H9 (cell line): Measurements from ENCODE around the gene MSMO1. TPM values are rescaled to one million over a fixed set of nuclear protein-coding genes. Genes with fewer than 3 reads are reported as not detected.

ENCODE experiments used
- DNase-seq: peaks from one replicate; pipeline ENCODE4 v3.0.0-alpha.2; 2017
- H2AFZ ChIP-seq: one replicate; pipeline ENCODE4 v1.6.1; 2013; ENCODE audit warnings: mild to moderate bottlenecking, low read length, control low read depth, moderate library complexity
- H2AK5ac ChIP-seq: 2 replicates; pipeline ENCODE4 v1.6.1; 2013; ENCODE audit warnings: low read length, control low read depth, mixed read lengths; ENCODE audit not compliant: insufficient read length
- H2BK120ac ChIP-seq: one replicate; pipeline ENCODE4 v1.6.1; 2013; ENCODE audit warnings: low read depth, mild to moderate bottlenecking, low read length, control low read depth, inconsistent platforms; ENCODE audit not compliant: poor library complexity, severe bottlenecking
- H2BK12ac ChIP-seq: 2 replicates; pipeline ENCODE4 v1.6.1; 2013; ENCODE audit warnings: low read length, control low read depth, mixed read lengths, low read depth; ENCODE audit not compliant: insufficient read length
- H2BK15ac ChIP-seq: 2 replicates; pipeline ENCODE4 v1.6.1; 2013; ENCODE audit warnings: low read depth, low read length, control low read depth
- H2BK20ac ChIP-seq: one replicate; pipeline ENCODE4 v1.6.1; 2013; ENCODE audit warnings: low read depth, mild to moderate bottlenecking, low read length, control low read depth, inconsistent platforms; ENCODE audit not compliant: poor library complexity, severe bottlenecking
- H2BK5ac ChIP-seq: 2 replicates; pipeline ENCODE4 v1.6.1; 2013; ENCODE audit warnings: low read length, control low read depth, mixed read lengths; ENCODE audit not compliant: insufficient read length
- H3K14ac ChIP-seq: 2 replicates; pipeline ENCODE4 v1.6.1; 2013; ENCODE audit warnings: low read length, control low read depth; ENCODE audit not compliant: insufficient read depth
- H3K18ac ChIP-seq: 2 replicates; pipeline ENCODE4 v1.6.1; 2013; ENCODE audit warnings: low read depth, mild to moderate bottlenecking, mixed read lengths, low read length, control low read depth; ENCODE audit not compliant: insufficient read length
- H3K23ac ChIP-seq: 2 replicates; pipeline ENCODE4 v1.6.1; 2013; ENCODE audit warnings: low read length, control low read depth, mixed read lengths, low read depth; ENCODE audit not compliant: insufficient read length
- H3K23me2 ChIP-seq: 2 replicates; pipeline ENCODE4 v1.6.1; 2013; ENCODE audit warnings: low read depth, mild to moderate bottlenecking, mixed read lengths, low read length, control low read depth; ENCODE audit not compliant: insufficient read length, poor library complexity, severe bottlenecking
- H3K27ac ChIP-seq: 2 replicates; pipeline ENCODE4 v1.5.1; 2013; ENCODE audit warnings: low read length, control low read depth, mixed read lengths, low read depth; ENCODE audit not compliant: insufficient read length
- H3K27me3 ChIP-seq: 2 replicates; pipeline ENCODE4 v1.6.1; 2013; ENCODE audit warnings: low read length, control low read depth, inconsistent platforms; ENCODE audit not compliant: insufficient read depth
- H3K4ac ChIP-seq: 2 replicates; pipeline ENCODE4 v1.6.1; 2013; ENCODE audit warnings: low read depth, mild to moderate bottlenecking, control low read depth, inconsistent platforms, low read length, moderate library complexity
- H3K4me1 ChIP-seq: 2 replicates; pipeline ENCODE4 v1.6.1; 2013; ENCODE audit warnings: low read length, control low read depth, inconsistent platforms; ENCODE audit not compliant: insufficient read depth
- H3K4me2 ChIP-seq: 2 replicates; pipeline ENCODE4 v1.6.1; 2013; ENCODE audit warnings: low read length, control low read depth, mixed read lengths; ENCODE audit not compliant: insufficient read length, insufficient read depth
- H3K56ac ChIP-seq: 2 replicates; pipeline ENCODE4 v1.6.1; 2013; ENCODE audit warnings: low read depth, mild to moderate bottlenecking, mixed read lengths, low read length, control low read depth; ENCODE audit not compliant: insufficient read length
- H3K79me1 ChIP-seq: 2 replicates; pipeline ENCODE4 v1.6.1; 2013; ENCODE audit warnings: low read depth, mild to moderate bottlenecking, moderate library complexity, low read length, control low read depth, inconsistent platforms; ENCODE audit not compliant: insufficient read depth, poor library complexity, severe bottlenecking
- H3K79me2 ChIP-seq: 2 replicates; pipeline ENCODE4 v1.6.1; 2013; ENCODE audit warnings: low read length, control low read depth, inconsistent platforms; ENCODE audit not compliant: insufficient read depth
- H3K9ac ChIP-seq: 2 replicates; pipeline ENCODE4 v1.6.1; 2013; ENCODE audit warnings: low read length, control low read depth, mixed read lengths; ENCODE audit not compliant: insufficient read length; ENCODE audit errors: extremely low read depth
- H3K9me3 ChIP-seq: one replicate; pipeline ENCODE4 v1.6.1; 2013; ENCODE audit warnings: low read depth, low read length, inconsistent platforms; ENCODE audit not compliant: control insufficient read depth
- H3T11ph ChIP-seq: one replicate; pipeline ENCODE4 v1.6.1; 2013; ENCODE audit warnings: mild to moderate bottlenecking, low read length, control low read depth, inconsistent platforms
- H4K20me1 ChIP-seq: one replicate; pipeline ENCODE4 v1.6.1; 2013; ENCODE audit not compliant: control insufficient read depth, insufficient read length, insufficient read depth
- H4K5ac ChIP-seq: 2 replicates; pipeline ENCODE4 v1.6.1; 2013; ENCODE audit warnings: low read depth, mild to moderate bottlenecking, mixed read lengths, low read length, control low read depth; ENCODE audit not compliant: insufficient read length
- H4K8ac ChIP-seq: replicated peaks from 2 replicates; pipeline ENCODE4 v1.6.1; 2013; ENCODE audit warnings: low read length, control low read depth, mixed read lengths, low read depth; ENCODE audit not compliant: insufficient read length
- H4K91ac ChIP-seq: 2 replicates; pipeline ENCODE4 v1.6.1; 2013; ENCODE audit warnings: low read depth, mild to moderate bottlenecking, moderate library complexity, mixed read lengths, low read length, control low read depth; ENCODE audit not compliant: insufficient read length
- H3K27ac Mint-ChIP-seq, 3 experiments: 2 replicates in 2 of 3; 3 replicates in 1 of 3; pipeline ENCODE4 v1.8.0; 2020 to 2021; ENCODE audit warnings: mixed read lengths in 3 of 3, mild to moderate bottlenecking in 1 of 3, moderate library complexity in 1 of 3
- H3K27me3 Mint-ChIP-seq: 2 replicates; pipeline ENCODE4 v1.8.0; 2021; ENCODE audit warnings: low read depth, mild to moderate bottlenecking, moderate library complexity, mixed read lengths
- H3K36me3 Mint-ChIP-seq, 3 experiments: 2 replicates in 2 of 3; 3 replicates in 1 of 3; pipeline ENCODE4 v1.8.0; 2020 to 2021; ENCODE audit warnings: low read depth in 3 of 3, mixed read lengths in 3 of 3; ENCODE audit not compliant: insufficient read depth in 1 of 3
- H3K4me1 Mint-ChIP-seq, 2 experiments: 2 replicates each; pipeline ENCODE4 v1.8.0; 2020; ENCODE audit warnings: mixed read lengths in 2 of 2
- H3K4me3 Mint-ChIP-seq, 2 experiments: 2 replicates in 1 of 2; 3 replicates in 1 of 2; pipeline ENCODE4 v1.8.0; 2020 to 2021; ENCODE audit warnings: mild to moderate bottlenecking in 2 of 2, mixed read lengths in 2 of 2, moderate library complexity in 1 of 2
- H3K9me3 Mint-ChIP-seq, 2 experiments: 2 replicates in 1 of 2; 3 replicates in 1 of 2; pipeline ENCODE4 v1.8.0; 2020; ENCODE audit warnings: mild to moderate bottlenecking in 2 of 2, mixed read lengths in 2 of 2, moderate library complexity in 1 of 2
- WGBS: extraction: QIAGEN DNeasy Blood & Tissue Kit; methylation state at CpG from one replicate; pipeline ENCODE4 v1.1.7; 2013; ENCODE audit warnings: missing lambda C conversion rate, low lambda C conversion rate, mixed read lengths; ENCODE audit not compliant: insufficient read length; ENCODE audit errors: extremely low coverage; 5-methylcytosine and 5-hydroxymethylcytosine counted together
- total RNA-seq: library from RNA; stranded (reverse); gene quantifications from 2 replicates; pipeline ENCODE4 v1.2.1, GENCODE V29; 2021
- TF ChIP-seq, protein P1 (sequence below): fragments of 200-600 bp; sonication (generic); conservative IDR thresholded peaks from 3 replicates; pipeline ENCODE4 v1.8.0; 2021; ENCODE audit warnings: antibody characterized with exemption, mild to moderate bottlenecking

The MSMO1 gene
- total RNA-seq, 1 experiment from 2014 or later, result 79.3 TPM

DNA sequence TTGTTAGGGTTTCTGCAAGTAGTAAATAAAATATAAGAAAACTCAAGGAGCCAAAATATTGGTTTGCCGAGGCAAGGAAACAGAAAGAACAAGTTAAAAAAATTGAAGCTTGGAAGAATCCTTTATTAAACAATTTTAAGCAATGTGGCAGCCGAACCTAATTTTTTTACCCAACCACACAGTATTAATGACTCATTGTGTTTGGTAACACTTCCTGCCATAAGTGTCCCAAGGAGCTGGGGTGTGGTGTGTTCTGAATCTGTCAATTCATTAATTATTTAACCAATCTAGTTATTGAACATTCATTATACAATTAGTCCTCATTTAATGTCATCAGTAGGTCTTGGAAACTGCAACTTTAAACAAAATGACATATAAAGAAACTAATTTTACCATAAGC is 32.0 kb downstream of the MSMO1 start:
- no peaks in the 10 kb centered on the region for H3K79me2 ChIP-seq
- H3K27me3 ChIP-seq, result no peaks in the 10 kb centered on the region
- no peak overlapping the region for H2BK12ac ChIP-seq
- no peak overlapping the region for H2AK5ac ChIP-seq
- WGBS, result no CpG with 5 or more reads among the region's 2 CpGs
- H4K5ac ChIP-seq, result no peak overlapping the region
- no peak overlapping the region for H3K18ac ChIP-seq
- no peak for DNase-seq
- no peak overlapping the region for H2AFZ ChIP-seq
- H3K9ac ChIP-seq, result no peak overlapping the region
- Mint-ChIP-seq H3K27ac (no peak overlapping the region), H3K4me3 (no peak overlapping the region), H3K27me3 (no peaks in the 10 kb centered on the region; the same call in 1 of the 2 replicates), H3K4me1 (peaks cover 0 to 4% of the 10 kb centered on the region in 2 experiments; a peak in 1 of 4 replicates), H3K9me3 (0 out of 5 replicates have a peak, but pooled peaks cover 0 to 1% of the 10 kb centered on the region in 2 experiments), H3K36me3 (no peaks in the 10 kb centered on the region)
- H3K14ac ChIP-seq, result no peak overlapping the region
- no peak overlapping the region for H3K56ac ChIP-seq
- peaks cover 1% of the 10 kb centered on the region for H3K4me1 ChIP-seq
- TF ChIP-seq, protein P1, sequence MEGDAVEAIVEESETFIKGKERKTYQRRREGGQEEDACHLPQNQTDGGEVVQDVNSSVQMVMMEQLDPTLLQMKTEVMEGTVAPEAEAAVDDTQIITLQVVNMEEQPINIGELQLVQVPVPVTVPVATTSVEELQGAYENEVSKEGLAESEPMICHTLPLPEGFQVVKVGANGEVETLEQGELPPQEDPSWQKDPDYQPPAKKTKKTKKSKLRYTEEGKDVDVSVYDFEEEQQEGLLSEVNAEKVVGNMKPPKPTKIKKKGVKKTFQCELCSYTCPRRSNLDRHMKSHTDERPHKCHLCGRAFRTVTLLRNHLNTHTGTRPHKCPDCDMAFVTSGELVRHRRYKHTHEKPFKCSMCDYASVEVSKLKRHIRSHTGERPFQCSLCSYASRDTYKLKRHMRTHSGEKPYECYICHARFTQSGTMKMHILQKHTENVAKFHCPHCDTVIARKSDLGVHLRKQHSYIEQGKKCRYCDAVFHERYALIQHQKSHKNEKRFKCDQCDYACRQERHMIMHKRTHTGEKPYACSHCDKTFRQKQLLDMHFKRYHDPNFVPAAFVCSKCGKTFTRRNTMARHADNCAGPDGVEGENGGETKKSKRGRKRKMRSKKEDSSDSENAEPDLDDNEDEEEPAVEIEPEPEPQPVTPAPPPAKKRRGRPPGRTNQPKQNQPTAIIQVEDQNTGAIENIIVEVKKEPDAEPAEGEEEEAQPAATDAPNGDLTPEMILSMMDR, result no peak
- no peak overlapping the region for H2BK20ac ChIP-seq
- H3K23me2 ChIP-seq, result no peaks in the 10 kb centered on the region
- no peak overlapping the region for H3K27ac ChIP-seq
- H3K4me2 ChIP-seq, result no peak overlapping the region
- H4K20me1 ChIP-seq, result no peaks in the 10 kb centered on the region
- no peak overlapping the region for H2BK5ac ChIP-seq
- H4K8ac ChIP-seq, result no peak overlapping the region
- H4K91ac ChIP-seq, result no peak overlapping the region
- H3K79me1 ChIP-seq, result no peaks in the 10 kb centered on the region
- no peak overlapping the region for H3K4ac ChIP-seq
- no peak overlapping the region for H3K23ac ChIP-seq
- H3K9me3 ChIP-seq, result no peaks in the 10 kb centered on the region
- H3T11ph ChIP-seq, result no peak overlapping the region
- no peak overlapping the region for H2BK15ac ChIP-seq
- no peak overlapping the region for H2BK120ac ChIP-seq
